T-helper 2 cell treated with Interferon-gamma antibody and Interleukin-4, amounts not matched to agents 5 μg/mL and 100 μg/mL, for 36 hours (primary cell): ENCODE data around the gene PRSS57.

Experiments used
- DNase-seq: peaks from one replicate; pipeline ENCODE4 v3.0.0; 2021; ENCODE audit warnings: low spot score
- H3K27ac Mint-ChIP-seq: one replicate; pipeline ENCODE4 v1.8.0; 2021; ENCODE audit warnings: mild to moderate bottlenecking, mixed read lengths
- H3K27me3 Mint-ChIP-seq: one replicate; pipeline ENCODE4 v1.8.0; 2021; ENCODE audit warnings: low read depth, mixed read lengths
- H3K36me3 Mint-ChIP-seq: one replicate; pipeline ENCODE4 v1.8.0; 2021; ENCODE audit warnings: low read depth, mixed read lengths
- H3K4me1 Mint-ChIP-seq: one replicate; pipeline ENCODE4 v1.8.0; 2021; ENCODE audit warnings: low read depth, mixed read lengths
- H3K4me3 Mint-ChIP-seq: one replicate; pipeline ENCODE4 v1.8.0; 2022; ENCODE audit warnings: mild to moderate bottlenecking, moderate library complexity, mixed read lengths
- H3K9me3 Mint-ChIP-seq: one replicate; pipeline ENCODE4 v1.8.0; 2021; ENCODE audit warnings: mixed read lengths

The PRSS57 gene

GRCh38 chr19:662207-662961, 32.9 kb downstream of the PRSS57 start:
- Mint-ChIP-seq H3K27ac (peak overlapping the region; percentile 95), H3K9me3 (no peaks in the 10 kb centered on the region), H3K4me3 (peak overlapping the region; percentile 95), H3K27me3 (no peaks in the 10 kb centered on the region), H3K36me3 (peaks cover 14% of the 10 kb centered on the region), H3K4me1 (peaks cover 12% of the 10 kb centered on the region)
- peak; percentile 69 for DNase-seq

GRCh38 chr19:661427-662196, 33.6 kb downstream of the PRSS57 start:
- DNase-seq: peak; percentile 61
- H3K36me3 Mint-ChIP-seq: peaks cover 14% of the 10 kb centered on the region

GRCh38 chr19:660793-661426, 34.3 kb downstream of the PRSS57 start:
- H3K27ac Mint-ChIP-seq: peak overlapping the region; percentile 95
- H3K27me3 Mint-ChIP-seq: no peaks in the 10 kb centered on the region
- no peaks in the 10 kb centered on the region for H3K9me3 Mint-ChIP-seq
- peaks cover 14% of the 10 kb centered on the region for H3K4me1 Mint-ChIP-seq
- no peak for DNase-seq
- H3K36me3 Mint-ChIP-seq: peaks cover 19% of the 10 kb centered on the region
- H3K4me3 Mint-ChIP-seq: peak overlapping the region; percentile 95

More at GRCh38 chr19:661427-662196, 33.6 kb downstream of the PRSS57 start:
- peak overlapping the region; percentile 95 for H3K27ac Mint-ChIP-seq
- H3K27me3 Mint-ChIP-seq: no peaks in the 10 kb centered on the region
- H3K9me3 Mint-ChIP-seq: no peaks in the 10 kb centered on the region
- peaks cover 12% of the 10 kb centered on the region for H3K4me1 Mint-ChIP-seq
- H3K4me3 Mint-ChIP-seq: peak overlapping the region; percentile 95

GRCh38 chr19:658916-659839, 36.1 kb downstream of the PRSS57 start:
- Mint-ChIP-seq H3K4me1 (peaks cover 14% of the 10 kb centered on the region), H3K4me3 (peak overlapping the region; percentile 95), H3K9me3 (no peaks in the 10 kb centered on the region), H3K27me3 (no peaks in the 10 kb centered on the region), H3K36me3 (peaks cover 30% of the 10 kb centered on the region), H3K27ac (no peak overlapping the region)
- DNase-seq: no peak

GRCh38 chr19:658059-658839, 37.0 kb downstream of the PRSS57 start:
- no peaks in the 10 kb centered on the region for H3K27me3 Mint-ChIP-seq
- H3K36me3 Mint-ChIP-seq: peaks cover 32% of the 10 kb centered on the region
- peaks cover 10% of the 10 kb centered on the region for H3K4me1 Mint-ChIP-seq
- H3K27ac Mint-ChIP-seq: no peak overlapping the region
- H3K9me3 Mint-ChIP-seq: no peaks in the 10 kb centered on the region
- DNase-seq: no peak
- H3K4me3 Mint-ChIP-seq: no peak overlapping the region

- Mint-ChIP-seq H3K36me3 (peaks cover 35% of the 10 kb centered on the region), H3K27ac (no peak overlapping the region), H3K4me1 (peaks cover 10% of the 10 kb centered on the region), H3K9me3 (no peaks in the 10 kb centered on the region), H3K27me3 (no peaks in the 10 kb centered on the region), H3K4me3 (no peak overlapping the region)
- DNase-seq: no peak
These were observed 37.6 kb downstream of the PRSS57 start for GRCh38 chr19:657611-658010.

GRCh38 chr19:656751-657559, 38.3 kb downstream of the PRSS57 start:
- Mint-ChIP-seq H3K9me3 (no peaks in the 10 kb centered on the region), H3K4me1 (peaks cover 10% of the 10 kb centered on the region), H3K36me3 (peaks cover 33% of the 10 kb centered on the region), H3K4me3 (no peak overlapping the region), H3K27me3 (no peaks in the 10 kb centered on the region), H3K27ac (no peak overlapping the region)
- no peak for DNase-seq

- Mint-ChIP-seq H3K9me3 (no peaks in the 10 kb centered on the region), H3K4me3 (no peak overlapping the region), H3K27ac (no peak overlapping the region), H3K27me3 (no peaks in the 10 kb centered on the region), H3K36me3 (peaks cover 27% of the 10 kb centered on the region), H3K4me1 (peaks cover 5% of the 10 kb centered on the region)
- no peak for DNase-seq
These were observed 39.6 kb downstream of the PRSS57 start for GRCh38 chr19:655691-656090.

- no peaks in the 10 kb centered on the region for H3K9me3 Mint-ChIP-seq
- H3K4me3 Mint-ChIP-seq: no peak overlapping the region
- H3K27ac Mint-ChIP-seq: no peak overlapping the region
- H3K4me1 Mint-ChIP-seq: peaks cover 2% of the 10 kb centered on the region
- DNase-seq: no peak
- no peaks in the 10 kb centered on the region for H3K27me3 Mint-ChIP-seq
- H3K36me3 Mint-ChIP-seq: peaks cover 27% of the 10 kb centered on the region
These were observed 41.8 kb downstream of the PRSS57 start for GRCh38 chr19:653425-653824.

- no peak overlapping the region for H3K27ac Mint-ChIP-seq
- H3K4me1 Mint-ChIP-seq: peaks cover 2% of the 10 kb centered on the region
- H3K9me3 Mint-ChIP-seq: no peaks in the 10 kb centered on the region
- H3K36me3 Mint-ChIP-seq: peaks cover 29% of the 10 kb centered on the region
- no peaks in the 10 kb centered on the region for H3K27me3 Mint-ChIP-seq
- no peak overlapping the region for H3K4me3 Mint-ChIP-seq
- DNase-seq: no peak
These were observed 42.5 kb downstream of the PRSS57 start for GRCh38 chr19:652467-653389.

- H3K27me3 Mint-ChIP-seq: no peaks in the 10 kb centered on the region
- H3K36me3 Mint-ChIP-seq: peaks cover 29% of the 10 kb centered on the region
- no peaks in the 10 kb centered on the region for H3K9me3 Mint-ChIP-seq
- DNase-seq: no peak
- H3K27ac Mint-ChIP-seq: no peak overlapping the region
- H3K4me1 Mint-ChIP-seq: peaks cover 2% of the 10 kb centered on the region
- H3K4me3 Mint-ChIP-seq: no peak overlapping the region
These were observed 43.3 kb downstream of the PRSS57 start for GRCh38 chr19:651991-652390.
